GM10266 (cell line): ENCODE results near the gene PRR30.

Source experiments
- DNase-seq: peaks from one replicate; pipeline ENCODE4 v3.0.0; 2012; ENCODE audit errors: extremely low spot score
- CTCF ChIP-seq: IDR thresholded peaks from 2 replicates; pipeline ENCODE4 v1.5.1; 2012; ENCODE audit warnings: mild to moderate bottlenecking, low read depth; ENCODE audit not compliant: control insufficient read depth, insufficient read depth; ENCODE audit errors: missing control alignments

PRR30 gene

GRCh38 chr2:27139310-27139709, at the start of gene PRR30:
Gene PRR30, minus strand, starts transcription at chr2:27139410. Its CDS starts 1,081 bp downstream, at chr2:27138329.
- no peak for TF ChIP-seq CTCF
- no peak for DNase-seq

GRCh38 chr2:27186613-27187345, 47.6 kb upstream of the PRR30 start:
- no peak for TF ChIP-seq CTCF

GRCh38 chr2:27185331-27186026, 46.3 kb upstream of the PRR30 start:
- DNase-seq = no peak
- TF ChIP-seq CTCF = no peak

More at GRCh38 chr2:27186613-27187345, 47.6 kb upstream of the PRR30 start:
- no peak for DNase-seq

GRCh38 chr2:27184115-27184514, 44.9 kb upstream of the PRR30 start:
- TF ChIP-seq CTCF = no peak
- DNase-seq = no peak

- no peak for DNase-seq
- TF ChIP-seq CTCF = no peak
Observed at GRCh38 chr2:27182346-27182745, 43.1 kb upstream of the PRR30 start.

- no peak for DNase-seq
- TF ChIP-seq CTCF = no peak
Observed at GRCh38 chr2:27179344-27180000, 40.3 kb upstream of the PRR30 start.
